ENCODE measurements around the gene ABLIM3.

The ABLIM3 gene

DNA sequence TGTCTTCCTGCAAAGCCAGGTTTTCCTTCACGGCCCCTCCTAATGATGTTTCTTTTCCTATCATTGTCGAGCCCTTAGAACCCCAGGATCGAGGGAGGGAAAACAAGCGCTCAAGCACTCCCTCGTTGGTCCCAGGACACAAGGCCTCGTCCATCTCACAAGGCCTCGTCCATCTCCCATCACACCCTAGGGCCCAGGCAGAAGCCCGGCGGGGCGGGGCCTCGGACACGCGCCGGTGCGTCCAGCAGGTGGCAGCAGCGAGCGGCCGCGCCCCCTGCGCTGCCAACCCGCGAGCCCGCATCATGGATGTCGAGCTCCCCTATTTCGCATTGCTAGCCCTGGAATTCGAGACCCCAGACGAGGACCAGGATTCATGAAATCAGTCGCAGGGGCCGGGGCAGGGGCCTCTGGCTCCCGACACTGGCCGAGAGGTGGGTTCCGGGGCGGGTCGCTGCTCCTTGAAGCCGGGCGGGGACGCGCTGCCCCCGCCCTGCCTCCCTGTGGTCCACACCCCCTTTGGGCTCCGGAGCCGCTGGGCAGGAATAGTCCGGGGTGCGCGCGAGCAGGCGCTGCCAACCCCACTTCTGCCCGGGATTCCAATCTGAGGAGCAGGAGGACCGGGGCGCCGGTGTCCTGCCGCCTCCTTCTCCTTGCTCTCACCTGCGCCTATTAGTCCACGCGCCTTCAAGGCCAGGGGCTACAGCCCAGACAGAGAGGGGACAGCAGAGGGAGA lies at the start of gene ABLIM3:
Gene ABLIM3 (plus strand): TSS at position 270 of the 733 bp plus-strand sequence. CDS start 603 bp downstream, outside the sequence.
- DNase-seq, result peak; percentile 69

DNA sequence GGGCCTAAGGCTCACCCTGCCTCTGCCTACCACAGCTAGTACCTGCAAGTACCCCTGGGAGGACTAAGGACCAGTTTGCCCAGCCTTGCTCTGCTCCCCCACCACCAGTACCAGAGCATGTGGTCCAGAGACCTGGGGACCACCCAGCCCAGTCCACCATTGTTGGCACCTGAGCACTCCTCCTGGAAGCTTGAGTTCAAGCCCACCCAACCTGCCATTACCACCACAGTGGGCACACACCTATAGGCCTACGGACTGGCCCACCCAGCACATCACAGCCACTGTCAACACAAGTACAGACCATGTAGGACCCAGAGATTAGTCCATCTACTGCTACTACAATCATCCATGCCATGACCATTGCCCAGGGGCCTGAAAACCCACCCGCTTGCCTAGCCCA lies 47.7 kb upstream of the ABLIM3 start:
- no peak for DNase-seq

- no peak for DNase-seq
These were observed 46.3 kb upstream of the ABLIM3 start for GRCh38 chr5:149094996-149095395.

GRCh38 chr5:149099920-149100319 lies 41.4 kb upstream of the ABLIM3 start:
- DNase-seq, result no peak

- DNase-seq, result no peak
These were observed 41.0 kb upstream of the ABLIM3 start for GRCh38 chr5:149100331-149100730.

DNA sequence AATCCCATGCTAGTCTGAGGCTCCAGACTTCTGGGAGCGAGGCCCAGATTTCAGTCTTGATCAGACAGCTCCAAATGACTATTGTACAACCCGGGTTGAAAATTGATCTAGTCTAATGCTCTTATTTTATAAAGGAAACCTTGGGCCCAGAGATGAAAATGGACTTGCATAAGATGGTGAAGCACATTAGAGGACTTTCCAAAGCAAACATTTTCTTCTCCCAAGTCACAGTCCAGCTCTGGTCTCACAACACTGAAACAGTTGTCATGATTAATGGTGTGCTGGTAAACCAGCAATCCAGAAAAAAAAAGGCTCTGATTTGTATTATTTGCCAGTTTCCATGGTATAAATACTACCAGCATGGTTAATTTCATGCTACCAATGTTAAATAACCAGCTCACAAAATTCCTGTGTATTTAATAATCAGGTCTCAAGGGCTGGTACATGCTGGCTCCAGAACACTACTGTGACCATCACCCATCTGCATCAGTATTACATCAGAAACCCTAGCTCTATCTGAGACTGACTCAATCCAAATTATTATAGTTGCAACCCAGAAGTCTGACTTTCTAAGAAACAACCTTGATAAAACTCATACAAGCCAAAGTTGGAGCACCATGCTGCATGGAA lies 32.5 kb upstream of the ABLIM3 start:
- DNase-seq, result no peak

GRCh38 chr5:149110406-149110805 lies 30.9 kb upstream of the ABLIM3 start:
- no peak for DNase-seq

DNA sequence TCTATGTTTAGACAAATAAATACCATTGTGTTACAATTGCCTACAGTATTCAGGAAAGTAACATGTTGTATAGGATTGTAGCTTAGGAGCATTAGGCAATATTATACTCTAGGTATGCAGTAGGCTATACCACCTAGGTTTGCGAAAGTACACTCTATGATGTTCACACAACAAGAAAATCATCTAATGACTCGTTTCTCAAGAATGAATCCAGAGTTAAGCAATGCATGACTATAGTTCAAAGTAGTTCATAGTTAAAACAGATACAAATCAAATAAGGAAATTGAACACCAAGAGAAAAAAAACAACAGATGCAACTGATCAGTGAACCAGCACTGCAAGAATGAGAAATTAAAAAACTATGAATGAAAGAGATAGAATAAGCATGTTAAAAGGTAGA lies 27.6 kb upstream of the ABLIM3 start:
- DNase-seq, result no peak

DNA sequence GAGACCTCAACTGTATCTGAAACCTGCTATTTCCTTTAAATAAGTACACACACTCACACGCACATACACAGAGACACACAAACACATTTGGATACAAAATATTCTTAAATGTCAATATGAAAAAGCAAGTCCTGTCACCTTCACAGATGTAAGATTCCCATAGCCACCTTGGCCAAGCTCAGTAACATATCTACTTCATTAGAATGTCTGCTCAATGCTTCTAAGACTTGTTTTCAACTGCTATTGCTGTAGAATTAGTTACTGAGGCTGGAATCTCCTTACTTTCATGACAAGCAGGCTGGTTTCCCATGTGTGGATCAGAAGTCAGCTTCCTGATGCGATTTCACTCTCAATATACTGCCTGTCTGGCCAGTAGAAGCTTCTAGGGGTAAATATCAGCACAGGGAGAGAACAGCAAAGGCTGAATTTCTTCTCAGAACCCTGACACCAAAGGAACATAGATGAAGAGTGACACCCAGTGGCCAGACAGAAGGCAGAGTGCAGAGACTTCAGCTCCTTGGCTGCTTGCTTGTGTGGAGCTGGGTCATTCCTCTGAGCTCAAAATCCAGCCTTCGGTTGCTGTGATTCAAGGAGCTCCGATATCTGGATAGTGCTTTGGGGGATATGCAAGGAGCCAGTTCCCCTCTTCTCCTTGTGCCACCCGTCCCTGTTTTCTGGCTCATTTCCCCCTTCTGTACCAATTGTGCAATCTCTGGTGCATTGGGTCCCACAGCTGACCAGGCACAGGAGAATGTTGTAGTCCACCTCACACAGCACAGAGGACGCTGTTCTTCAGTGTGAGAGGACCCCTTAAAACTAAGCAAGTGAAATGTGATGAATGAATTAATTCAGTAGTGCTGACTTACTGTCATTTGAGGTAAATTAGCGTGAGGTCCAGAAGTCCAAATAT lies 26.6 kb upstream of the ABLIM3 start:
- peak; percentile 10 for DNase-seq

- no peak for DNase-seq
These were observed 23.3 kb upstream of the ABLIM3 start for GRCh38 chr5:149117970-149118369.

DNA sequence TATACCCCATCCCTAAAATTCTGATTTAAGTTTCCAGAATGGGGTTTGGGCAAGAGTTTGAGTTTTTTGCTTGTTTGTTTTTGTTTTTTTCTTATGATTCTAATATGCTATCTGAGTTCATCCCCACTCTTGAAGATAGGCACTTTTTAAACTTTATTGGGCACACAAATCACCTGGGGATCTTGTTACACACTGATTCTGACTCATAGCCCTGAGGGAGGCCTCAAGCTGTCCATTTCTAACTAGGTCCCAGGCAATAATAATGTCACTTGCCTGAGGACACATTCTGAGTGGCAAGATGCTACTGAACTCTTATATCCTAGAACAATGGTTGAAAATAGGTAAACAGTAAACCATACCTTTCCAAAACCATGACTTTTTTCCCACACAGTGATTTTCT lies 22.8 kb upstream of the ABLIM3 start:
- DNase-seq, result no peak

DNA sequence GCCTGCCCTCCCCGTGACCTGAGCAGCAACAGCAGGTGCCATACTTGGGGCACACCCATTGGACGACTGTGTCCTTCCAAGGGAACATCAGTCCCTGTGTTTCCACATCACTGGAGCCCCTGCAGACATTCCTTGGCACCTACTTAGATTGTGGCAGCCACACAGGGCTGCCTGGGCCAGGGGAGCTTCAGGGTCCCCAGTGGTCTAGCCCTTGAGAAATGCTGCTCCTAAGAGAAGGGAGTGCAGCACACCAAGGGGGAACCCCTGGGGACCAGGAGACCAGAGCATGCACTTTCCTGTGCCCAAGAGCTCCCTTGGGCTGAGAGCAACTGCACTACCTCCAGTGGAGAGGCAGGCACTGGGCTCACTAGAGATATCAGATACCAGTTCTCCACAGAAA lies 20.1 kb upstream of the ABLIM3 start:
- DNase-seq, result no peak

GRCh38 chr5:149123211-149123610 lies 18.1 kb upstream of the ABLIM3 start:
- no peak for DNase-seq

- no peak for DNase-seq
These were observed 15.9 kb upstream of the ABLIM3 start for GRCh38 chr5:149125386-149125891.

DNA sequence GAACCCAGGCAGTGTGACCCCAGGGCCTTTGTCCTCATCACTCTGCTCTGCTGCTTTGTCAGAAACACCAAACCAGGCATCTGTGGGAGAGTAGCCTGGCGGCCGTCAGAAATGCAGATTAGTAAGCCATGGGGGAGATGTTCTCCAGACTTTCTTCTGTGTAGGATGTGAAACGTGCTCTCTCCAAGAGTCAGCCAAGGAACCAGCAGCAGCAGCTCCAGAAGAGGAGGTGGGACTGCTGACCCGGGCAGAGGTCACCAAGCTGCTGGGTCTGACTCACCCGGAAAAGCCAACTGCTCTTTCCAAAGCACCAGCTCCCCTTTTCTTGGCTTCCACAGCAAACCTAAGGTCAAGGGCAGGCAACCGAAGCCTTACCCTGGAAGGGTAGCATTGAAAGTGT lies 14.4 kb upstream of the ABLIM3 start:
- no peak for DNase-seq

DNA sequence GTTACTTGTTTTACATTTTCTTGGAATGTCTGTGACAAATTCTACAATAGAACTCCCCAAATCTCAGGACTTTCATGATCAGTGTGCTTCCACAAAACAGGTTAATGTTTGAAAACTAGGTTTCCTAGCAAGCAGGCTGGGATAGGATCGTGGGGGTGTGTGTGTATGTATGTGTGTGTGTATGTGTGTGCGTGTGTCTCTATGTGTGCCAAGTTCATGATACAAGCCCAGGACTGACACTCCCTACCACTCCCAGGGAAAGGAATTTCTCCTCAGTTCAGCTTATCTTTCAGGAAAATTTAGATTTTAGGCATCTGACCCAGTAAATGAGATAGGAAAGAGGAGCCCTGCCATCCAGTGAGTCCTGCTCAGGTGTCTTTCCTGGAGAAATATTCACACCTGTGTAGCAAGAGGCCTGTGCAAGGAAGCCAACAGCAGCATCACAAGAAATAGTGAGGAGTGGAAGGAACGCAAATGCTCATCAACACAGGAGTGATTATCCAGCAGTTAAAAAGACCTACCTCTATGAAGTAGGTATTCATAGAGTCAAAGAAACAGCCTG lies 13.8 kb upstream of the ABLIM3 start:
- DNase-seq, result no peak

DNA sequence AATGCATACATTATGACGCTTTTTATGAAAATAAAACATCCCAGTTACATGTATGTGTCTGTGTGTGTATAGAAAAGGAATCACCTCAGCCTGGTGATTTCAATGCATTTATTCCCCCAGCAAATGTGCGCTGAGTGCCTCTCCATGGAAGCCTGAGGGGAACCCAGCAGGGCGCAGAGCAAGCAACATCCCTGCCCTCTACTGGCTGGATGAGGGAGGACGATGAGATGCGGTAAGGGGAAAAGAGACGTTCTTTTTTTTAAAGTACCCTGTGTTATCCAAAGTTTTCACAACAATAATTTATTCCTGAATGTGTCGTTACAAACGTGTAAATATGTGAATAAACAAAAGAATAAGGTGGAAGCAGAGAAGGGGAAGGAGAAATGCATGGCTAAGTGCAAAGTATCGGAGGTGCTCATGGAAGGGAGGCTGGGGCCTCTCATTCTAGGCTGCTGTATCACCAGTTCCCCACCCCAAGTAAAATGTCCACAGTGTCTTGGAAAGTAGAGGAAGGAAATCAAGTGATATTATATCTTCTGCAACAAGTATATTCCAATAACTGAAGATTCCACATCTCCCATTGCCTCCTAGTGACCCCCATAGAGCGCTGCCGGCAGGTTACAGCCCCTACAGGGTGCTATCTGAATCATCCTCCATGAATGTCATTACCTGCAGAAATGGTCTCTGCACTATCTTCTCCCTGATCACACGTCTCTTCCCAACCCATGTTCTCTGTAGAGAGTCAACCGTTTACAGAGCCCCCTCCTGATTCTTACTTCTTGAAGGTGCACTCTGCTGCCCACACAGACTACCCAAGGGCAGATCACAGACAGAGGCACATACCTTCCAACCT lies 13.0 kb upstream of the ABLIM3 start:
- DNase-seq, result no peak

DNA sequence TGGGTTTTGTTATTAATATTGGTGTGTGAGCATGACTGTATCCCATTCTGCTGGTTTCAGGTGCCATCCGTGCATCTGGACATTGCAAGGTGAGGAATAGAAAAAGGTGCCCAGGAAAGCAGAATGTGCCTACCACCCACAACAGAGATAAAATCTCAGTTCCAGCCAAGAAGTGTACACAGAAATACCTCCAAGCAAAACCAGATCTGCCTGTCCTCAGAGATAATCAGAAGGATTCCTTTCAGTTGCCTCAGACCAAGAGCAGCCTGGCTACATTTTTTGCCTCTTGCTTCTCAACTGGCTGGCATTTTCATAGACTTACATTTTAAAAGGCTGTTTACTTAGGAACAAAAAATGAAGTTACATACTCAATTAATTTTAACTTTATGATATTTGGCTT lies 12.1 kb upstream of the ABLIM3 start:
- DNase-seq, result no peak

DNA sequence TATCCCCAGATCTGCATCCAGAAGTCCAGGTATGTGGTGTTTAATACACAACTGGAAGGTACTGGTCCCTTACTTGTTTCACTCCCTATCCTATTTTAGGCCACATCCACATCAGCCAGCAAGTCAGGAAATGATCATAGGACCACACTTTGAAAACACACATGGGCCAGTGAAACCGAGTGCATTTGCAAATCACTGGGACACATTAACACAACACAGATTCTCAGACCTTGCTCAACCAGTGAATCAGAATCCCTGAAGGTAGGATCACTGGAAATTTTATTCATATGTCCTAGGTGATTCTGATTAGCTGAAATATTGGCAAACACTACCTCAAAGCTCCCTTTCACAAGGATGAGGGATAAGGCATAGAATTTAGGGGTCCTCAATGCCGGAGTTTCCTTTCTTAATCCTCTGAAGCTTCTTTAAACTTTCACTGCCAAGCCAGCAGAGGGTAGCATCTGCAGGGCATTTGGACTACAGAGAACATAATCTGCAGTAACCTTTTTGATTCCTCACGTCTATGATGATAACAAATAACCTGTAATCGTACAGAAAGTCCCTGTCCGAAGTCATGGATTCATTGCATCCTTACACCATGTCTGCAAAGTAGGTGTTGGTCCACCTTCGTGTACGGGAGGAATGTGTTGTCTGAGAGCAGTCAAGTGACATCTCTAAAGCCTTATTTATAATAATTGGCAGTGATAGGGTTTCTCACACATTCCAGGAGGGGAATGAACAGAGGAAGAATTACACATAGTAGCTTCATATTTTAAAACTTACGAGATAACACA lies 11.0 kb upstream of the ABLIM3 start:
- DNase-seq, result no peak

DNA sequence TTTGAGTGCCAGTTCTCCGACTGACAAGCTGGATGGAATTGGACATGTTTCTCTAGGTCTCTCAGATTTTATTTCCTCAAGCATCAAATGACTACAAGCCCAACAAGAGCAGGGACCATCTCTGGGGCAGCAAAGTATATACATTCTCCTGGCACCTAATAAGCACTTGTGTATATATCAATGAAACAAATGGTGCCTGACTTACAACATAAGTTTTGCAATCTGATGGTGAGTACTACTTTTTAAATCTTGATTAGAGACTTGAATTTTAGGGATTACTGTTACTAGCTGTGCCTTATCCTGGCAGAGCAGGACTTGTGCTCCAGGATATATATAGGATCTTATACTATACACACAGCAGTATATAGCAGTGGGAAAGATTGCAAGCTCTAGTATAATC lies 8.8 kb upstream of the ABLIM3 start:
- no peak for DNase-seq
